ENCODE measurements around the gene HTR1D.

HTR1D gene

GRCh38 chr1:23184212-23184934 is 32.9 kb downstream of the HTR1D start:
- DNase-seq: no peak

- no peak for DNase-seq
These were observed 37.4 kb downstream of the HTR1D start for GRCh38 chr1:23179862-23180261.

- peak; percentile 39 for DNase-seq
These were observed 38.4 kb downstream of the HTR1D start for GRCh38 chr1:23178950-23179349.

- no peak for DNase-seq
These were observed 38.9 kb downstream of the HTR1D start for GRCh38 chr1:23178414-23178813.

GRCh38 chr1:23177438-23178380 is 39.6 kb downstream of the HTR1D start:
- DNase-seq: peak; percentile 35

- DNase-seq: no peak
These were observed 40.3 kb downstream of the HTR1D start for GRCh38 chr1:23177031-23177430.

GRCh38 chr1:23174426-23175110 is 42.7 kb downstream of the HTR1D start:
- DNase-seq: no peak

- no peak for DNase-seq
These were observed 46.0 kb downstream of the HTR1D start for GRCh38 chr1:23171181-23171755.

GRCh38 chr1:23169727-23170335 is 47.5 kb downstream of the HTR1D start:
- DNase-seq: peak; percentile 96

GRCh38 chr1:23169195-23169575 is 48.1 kb downstream of the HTR1D start:
- DNase-seq: no peak

GRCh38 chr1:23168445-23169194 is 48.7 kb downstream of the HTR1D start, which contains the start of gene LUZP1:
Gene LUZP1, minus strand, starts transcription at chr1:23168856.
- DNase-seq: peak; percentile 58

GRCh38 chr1:23168079-23168444 is 49.2 kb downstream of the HTR1D start:
- DNase-seq: peak; percentile 13

- no peak for DNase-seq
These were observed 49.8 kb downstream of the HTR1D start for GRCh38 chr1:23167353-23168078.

GRCh38 chr1:23166854-23167253 is 50.4 kb downstream of the HTR1D start:
- DNase-seq: no peak

- peak; percentile 26 for DNase-seq
These were observed 53.9 kb downstream of the HTR1D start for GRCh38 chr1:23163395-23163794.

- no peak for DNase-seq
These were observed 57.1 kb downstream of the HTR1D start for GRCh38 chr1:23159963-23160877.

GRCh38 chr1:23156940-23157339 is 60.4 kb downstream of the HTR1D start:
- no peak for DNase-seq

GRCh38 chr1:23152966-23153684 is 64.2 kb downstream of the HTR1D start:
- no peak for DNase-seq

GRCh38 chr1:23150742-23151141 is 66.6 kb downstream of the HTR1D start:
- no peak for DNase-seq
